G401 (cell line): ENCODE results near the gene DEXI. TPM values are rescaled to one million over a fixed set of nuclear protein-coding genes. Genes with fewer than 3 reads are reported as not detected.
"Not testable (repeated sequence)": the region's sequence is repeated elsewhere in the genome, so short reads cannot be mapped to it uniquely, and the experiment has no call there.

Experiments used
- DNase-seq: peaks from one replicate; pipeline ENCODE4 v3.0.0-alpha.2; 2015; ENCODE audit warnings: low spot score
- in situ Hi-C: cut with HindIII; loops from 2 replicates; pipeline ENCODE4 v1.10.0; 2016; ENCODE audit warnings: low sequenced_read_pairs, mixed read lengths
- total RNA-seq: library from RNA; depleted of rRNA; stranded (reverse); fragments of >200 nt; shearing (Covaris generic); gene quantifications from 2 replicates; pipeline ENCODE4 v1.2.3, GENCODE V29; 2014

DEXI gene
- total RNA-seq, 1 experiment from 2014 or later, result 90.6 TPM

GRCh38 chr16:10945065-10945787, 3.0 kb upstream of the DEXI start:
- DNase-seq, result no peak
- in situ Hi-C loops, result no loop called here

DNA sequence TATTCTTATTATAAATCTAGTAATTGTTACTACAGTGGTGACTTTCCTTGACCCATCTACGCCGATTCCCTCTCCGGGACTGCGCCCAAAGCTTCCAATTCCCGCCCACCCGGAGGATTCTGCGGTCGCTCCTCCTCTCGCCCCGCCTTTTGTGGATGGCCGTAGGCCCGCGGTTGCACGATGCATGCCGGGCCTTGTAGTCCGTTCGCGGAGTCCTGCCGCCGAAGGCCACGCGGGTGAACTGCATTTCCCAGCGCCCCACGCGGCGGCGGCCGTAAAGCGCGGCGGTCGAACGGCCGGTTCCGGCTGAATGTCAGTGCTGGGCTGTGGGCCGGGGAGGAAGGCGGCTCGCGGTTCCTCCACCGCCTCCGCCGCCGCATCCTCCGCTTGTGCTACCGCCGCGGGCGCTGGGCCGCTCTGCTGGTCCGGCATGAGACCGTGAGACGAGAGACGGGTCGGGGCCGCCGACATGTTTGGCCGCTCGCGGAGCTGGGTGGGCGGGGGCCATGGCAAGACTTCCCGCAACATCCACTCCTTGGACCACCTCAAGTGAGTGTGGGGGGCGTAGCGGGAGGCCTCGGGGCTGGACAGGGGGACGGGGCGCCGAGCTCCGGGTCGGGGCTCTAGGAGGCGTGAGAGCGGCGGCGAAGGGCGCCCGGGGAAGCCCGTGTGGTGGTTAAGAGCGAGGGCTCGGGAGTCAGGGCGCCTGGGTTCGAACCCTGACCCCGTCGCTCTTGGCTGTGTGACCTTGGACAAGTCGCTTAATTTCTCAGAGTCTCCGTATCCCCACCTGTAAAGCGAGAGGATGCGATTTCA, 2.2 kb upstream of the DEXI start, which contains the start of gene CLEC16A:
Gene CLEC16A (plus strand): TSS at position 316 of the 816 bp plus-strand sequence. CDS start 154 bp downstream, at position 470.
- DNase-seq, result peak; percentile 97
- in situ Hi-C loops, result no loop called here

- in situ Hi-C loops, result no loop called here
- DNase-seq, result no peak
These were observed 741 bp upstream of the DEXI start for GRCh38 chr16:10943064-10943353.

- DNase-seq, in situ Hi-C loops: not testable (repeated sequence)
These were observed 325 bp downstream of the DEXI start for GRCh38 chr16:10941935-10942351.

- in situ Hi-C loops, result no loop called here
These were observed 938 bp downstream of the DEXI start for GRCh38 chr16:10941127-10941933.

DNA sequence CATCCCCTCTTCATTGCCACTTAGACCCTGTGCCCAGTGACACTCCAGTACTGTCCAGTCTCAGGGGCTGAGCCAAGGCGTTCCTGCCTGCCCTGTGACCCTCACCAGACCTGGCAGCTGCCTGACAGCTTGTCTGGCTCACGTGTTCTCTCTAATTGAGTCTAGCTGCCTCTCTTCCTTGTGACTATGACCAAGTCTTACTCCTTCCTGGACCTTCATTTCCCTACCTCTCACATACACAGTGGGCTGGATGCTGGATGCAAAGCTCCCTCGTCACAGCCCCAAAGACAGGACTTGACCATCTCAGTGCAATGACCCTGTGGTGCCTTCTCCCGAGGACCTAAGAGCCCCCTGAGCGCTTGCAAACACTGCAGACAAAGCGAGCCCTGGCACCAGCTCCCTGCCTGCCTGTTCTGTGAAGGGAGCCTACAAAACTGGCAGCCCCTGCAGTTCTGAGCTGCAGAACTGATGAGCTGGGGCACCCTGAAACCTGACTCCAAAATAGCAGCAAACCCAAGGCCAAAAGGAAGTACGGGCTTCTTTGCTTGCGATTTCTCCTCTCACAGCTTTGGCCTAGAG, 1.7 kb downstream of the DEXI start:
- DNase-seq, result peak; percentile 63
- in situ Hi-C loops, result no loop called here

More at GRCh38 chr16:10941127-10941933, 938 bp downstream of the DEXI start:
- DNase-seq, result no peak

- DNase-seq, result peak; percentile 61
- in situ Hi-C loops, result no loop called here
These were observed 2.5 kb downstream of the DEXI start for GRCh38 chr16:10939649-10940234.

GRCh38 chr16:10938796-10939648, 3.2 kb downstream of the DEXI start:
- DNase-seq, result no peak
- in situ Hi-C loops, result no loop called here

GRCh38 chr16:10938321-10938720, 3.9 kb downstream of the DEXI start:
- no peak for DNase-seq
- in situ Hi-C loops, result no loop called here

- DNase-seq, result peak; percentile 63
- in situ Hi-C loops, result no loop called here
These were observed 5.0 kb downstream of the DEXI start for GRCh38 chr16:10937068-10937859.

GRCh38 chr16:10936272-10936984, 5.8 kb downstream of the DEXI start:
- in situ Hi-C loops, result no loop called here
- DNase-seq, result no peak

DNA sequence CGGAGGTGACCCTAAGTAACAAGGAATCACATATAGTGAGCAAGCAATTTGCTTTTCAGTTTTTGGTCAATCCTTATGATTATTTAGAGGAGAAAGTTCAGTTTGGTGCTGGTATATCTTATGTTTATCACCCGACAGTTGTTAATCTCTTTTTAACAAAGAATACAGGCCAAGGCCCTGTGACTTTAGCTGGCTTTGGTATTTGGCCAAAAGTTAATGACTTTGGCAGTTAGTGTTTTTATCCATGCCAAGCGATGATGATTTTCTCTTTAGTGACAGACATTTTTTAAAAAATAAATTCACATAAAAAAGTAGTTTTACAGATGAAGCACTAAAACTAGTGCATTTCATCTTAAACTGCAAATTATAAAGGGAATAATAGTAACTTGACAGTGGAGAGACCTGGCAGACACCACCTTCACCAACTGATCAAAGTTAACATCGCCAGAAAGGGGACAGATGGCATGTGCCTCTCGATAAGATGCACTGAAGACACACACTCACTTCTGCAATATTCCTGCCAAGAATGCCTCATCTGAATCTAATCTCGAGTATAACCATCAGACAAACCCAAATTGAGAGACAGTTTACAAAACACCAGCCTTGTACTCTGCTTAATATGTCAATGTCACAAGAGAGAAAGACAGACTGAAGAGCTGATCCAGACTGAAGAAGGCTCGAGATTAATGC, 6.9 kb downstream of the DEXI start:
- in situ Hi-C loops, result no loop called here
- DNase-seq, result peak; percentile 79

GRCh38 chr16:10934325-10935107, 7.8 kb downstream of the DEXI start:
- in situ Hi-C loops, result no loop called here
- no peak for DNase-seq

DNA sequence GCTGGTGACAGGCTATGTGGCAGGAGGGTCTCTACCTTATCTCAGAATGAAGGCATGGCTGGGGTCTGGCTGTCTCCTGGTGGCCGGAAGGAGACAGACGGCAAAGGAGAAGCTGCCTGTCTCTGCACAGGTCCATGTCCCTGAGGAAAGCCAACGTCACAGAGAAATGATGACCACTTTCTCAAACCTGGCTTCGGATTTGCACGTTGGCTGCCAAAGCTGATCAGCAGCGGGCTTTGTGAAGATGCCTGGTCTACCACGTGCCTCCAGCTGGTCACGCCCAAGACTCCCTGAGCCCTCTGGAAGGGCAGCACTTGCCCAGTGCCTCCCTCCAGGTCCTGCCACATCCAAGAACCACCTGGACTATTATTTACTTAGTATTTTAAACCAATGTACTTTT, 8.4 kb downstream of the DEXI start:
- in situ Hi-C loops, result no loop called here
- no peak for DNase-seq

DNA sequence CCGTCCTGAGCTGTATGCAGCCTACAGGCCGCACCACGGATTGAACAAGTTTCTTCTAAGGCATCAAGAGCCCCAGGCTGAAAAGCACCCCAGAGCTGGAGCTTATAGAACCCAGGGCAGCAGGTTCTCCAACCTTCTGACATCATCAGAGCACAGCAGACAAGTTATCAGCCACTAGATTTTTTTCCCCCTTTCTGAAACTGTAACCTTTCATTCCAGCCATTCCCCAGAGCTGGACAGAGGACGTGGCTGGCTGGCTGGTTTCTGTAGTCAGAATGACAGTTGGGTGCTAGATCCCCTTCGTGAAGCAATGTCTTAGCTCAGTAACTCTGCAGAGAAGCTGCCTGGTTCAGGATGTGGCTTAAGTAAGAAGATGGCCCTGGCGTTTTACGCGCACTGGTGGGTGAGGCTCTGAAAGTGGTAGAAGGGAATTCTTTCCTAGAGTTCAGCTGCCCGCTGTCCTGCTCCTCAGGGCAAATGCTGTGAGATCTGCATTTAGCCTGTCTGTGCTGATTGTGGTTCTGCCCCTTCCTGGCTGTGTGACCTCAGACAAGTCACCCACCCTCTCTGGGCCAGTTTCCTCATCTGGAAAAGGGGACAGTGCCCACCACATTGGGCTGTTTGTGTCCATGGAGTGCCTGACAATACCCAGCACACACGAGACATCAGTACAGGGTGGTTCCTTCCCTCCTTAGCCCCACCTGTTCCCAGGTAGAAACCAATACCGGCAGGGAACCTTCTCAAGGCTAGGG, 9.1 kb downstream of the DEXI start:
- no peak for DNase-seq

More for the DNA sequence above, 9.1 kb downstream of the DEXI start:
- in situ Hi-C loops, result no loop called here
